NOMO-1 (cell line): ENCODE data around the gene JAG2.

Experiments used
- DNase-seq, 2 experiments: peaks; one replicate each; lab custom pipeline; 2025; ENCODE audit not compliant: unreplicated experiment in 2 of 2; lab: John Stamatoyannopoulos, UW

The JAG2 gene

GRCh38 chr14:105153331-105153731 is 15.2 kb downstream of the JAG2 start:
- no peak for DNase-seq

DNA sequence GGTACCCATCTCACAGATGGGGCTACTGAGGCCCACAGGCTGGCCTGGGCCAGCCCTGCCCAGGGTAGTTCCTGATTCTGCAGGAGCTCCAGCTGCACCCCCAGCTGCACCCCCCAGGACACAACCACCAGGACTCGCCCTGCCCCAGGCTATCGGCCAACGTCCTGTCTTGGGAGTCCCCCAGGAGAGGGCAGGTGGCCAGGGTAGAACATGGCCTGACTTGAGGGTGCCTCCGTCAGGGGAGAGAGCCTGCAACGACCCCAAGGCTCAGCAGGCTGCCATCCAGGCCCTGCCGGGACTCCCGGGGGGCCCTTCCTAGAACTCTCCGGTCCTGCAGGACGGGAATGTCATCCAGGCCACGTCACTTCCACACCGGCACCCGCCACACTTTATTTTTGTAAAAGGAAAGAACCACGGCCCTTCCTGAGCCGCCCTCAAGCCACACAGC is 15.8 kb downstream of the JAG2 start:
- no peak for DNase-seq

- DNase-seq: no peak
Observed at GRCh38 chr14:105151838-105152793, 16.5 kb downstream of the JAG2 start.

- no peak for DNase-seq
Observed at GRCh38 chr14:105151084-105151837, 17.3 kb downstream of the JAG2 start.

DNA sequence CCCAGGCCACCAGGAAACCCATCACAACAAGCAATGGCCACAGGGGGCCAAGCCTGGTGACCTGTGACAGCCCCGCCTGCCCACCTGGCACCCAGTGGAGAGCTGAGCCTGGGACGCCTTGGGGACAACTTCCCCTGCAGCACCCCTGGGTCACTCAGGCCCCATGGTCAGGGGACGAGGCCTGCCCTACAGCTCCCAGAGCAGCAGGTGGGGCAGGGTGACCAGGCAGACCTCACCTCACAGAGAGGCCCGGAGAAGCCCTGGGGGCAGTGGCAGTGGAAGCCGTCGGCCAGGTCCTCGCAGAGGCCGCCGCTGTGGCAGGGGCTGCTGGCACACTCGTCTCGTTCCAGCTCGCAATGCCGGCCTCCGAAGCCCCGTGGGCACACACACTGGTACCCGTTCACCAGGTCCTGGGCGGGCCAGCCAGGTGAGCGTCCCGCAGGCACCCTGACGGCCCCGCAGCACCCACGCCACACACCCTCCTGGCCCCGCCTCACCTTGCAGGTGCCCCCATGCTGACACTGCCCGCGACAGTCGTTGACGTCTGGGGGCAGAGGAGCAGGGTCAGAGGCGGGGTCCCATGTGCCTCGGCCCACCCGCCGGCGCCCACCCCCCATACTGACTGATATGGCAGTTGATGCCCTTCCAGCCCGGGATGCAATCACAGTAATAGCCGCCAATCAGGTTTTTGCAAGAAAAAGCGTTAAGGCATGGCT is 18.1 kb downstream of the JAG2 start:
- no peak for DNase-seq

DNA sequence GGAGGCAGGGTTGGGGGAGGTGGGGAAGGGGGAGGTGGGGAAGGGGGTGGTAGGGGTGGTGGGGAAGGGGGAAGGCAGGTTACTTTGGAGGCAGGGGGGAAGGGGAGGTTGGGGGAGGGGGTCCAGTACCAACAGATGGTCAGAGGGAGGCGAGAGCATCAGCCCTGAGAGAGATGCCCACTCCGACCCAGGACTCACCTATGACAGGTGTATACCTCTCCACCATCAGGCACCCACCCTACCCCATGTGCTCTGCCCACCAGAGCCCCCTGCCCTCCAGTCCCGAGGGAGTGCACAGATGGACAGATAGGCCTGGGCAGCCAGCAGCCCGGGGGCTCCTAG is 18.6 kb downstream of the JAG2 start:
- DNase-seq: no peak

- no peak for DNase-seq
Observed at GRCh38 chr14:105149146-105149781, 19.3 kb downstream of the JAG2 start.

GRCh38 chr14:105148604-105149145 is 19.9 kb downstream of the JAG2 start:
- no peak for DNase-seq

GRCh38 chr14:105147671-105148603 is 20.6 kb downstream of the JAG2 start:
- DNase-seq: no peak

GRCh38 chr14:105146976-105147635 is 21.5 kb downstream of the JAG2 start:
- no peak for DNase-seq

DNA sequence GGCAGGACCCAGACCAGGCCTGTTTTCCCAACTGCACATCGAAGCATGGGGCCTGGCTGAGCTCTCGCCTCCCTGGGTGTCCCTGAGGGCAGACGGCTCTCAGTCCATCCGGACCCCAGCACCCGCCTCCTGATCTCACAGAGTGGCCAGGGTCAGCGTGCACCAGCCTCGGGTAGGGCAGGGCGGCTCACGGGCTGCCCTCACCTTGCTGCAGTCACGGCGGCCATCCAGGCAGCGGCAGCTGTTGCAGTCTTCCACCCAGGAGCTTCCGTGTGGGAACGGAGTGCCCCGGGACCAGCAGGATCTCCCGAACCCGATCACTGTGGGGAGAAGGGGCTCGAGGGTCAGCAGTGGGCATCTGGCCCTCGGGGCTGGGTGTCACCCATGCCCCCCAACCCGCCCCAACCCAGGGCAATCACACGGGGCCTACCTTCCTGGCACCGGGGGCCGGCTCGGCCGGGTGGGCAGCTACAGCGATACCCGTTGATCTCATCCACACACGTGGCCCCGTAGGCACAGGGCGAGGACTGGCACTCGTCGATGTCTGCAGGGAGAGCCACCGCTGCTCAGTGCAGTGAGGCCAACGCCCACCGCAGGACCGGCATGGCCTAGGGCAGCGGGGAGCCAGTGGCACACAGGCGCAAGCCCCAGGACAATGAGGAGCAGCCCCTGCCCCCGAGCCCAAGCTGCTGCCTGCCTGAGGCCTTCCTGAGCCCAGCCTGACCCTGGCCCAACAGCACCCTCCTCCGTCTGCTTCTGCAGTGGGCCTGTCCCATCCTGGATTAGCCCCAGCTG is 22.2 kb downstream of the JAG2 start:
- DNase-seq: no peak

GRCh38 chr14:105145381-105146180 is 23.0 kb downstream of the JAG2 start:
- DNase-seq: no peak

- DNase-seq: no peak
Observed at GRCh38 chr14:105144666-105145380, 23.8 kb downstream of the JAG2 start.

- DNase-seq: no peak
Observed at GRCh38 chr14:105144026-105144665, 24.4 kb downstream of the JAG2 start.

DNA sequence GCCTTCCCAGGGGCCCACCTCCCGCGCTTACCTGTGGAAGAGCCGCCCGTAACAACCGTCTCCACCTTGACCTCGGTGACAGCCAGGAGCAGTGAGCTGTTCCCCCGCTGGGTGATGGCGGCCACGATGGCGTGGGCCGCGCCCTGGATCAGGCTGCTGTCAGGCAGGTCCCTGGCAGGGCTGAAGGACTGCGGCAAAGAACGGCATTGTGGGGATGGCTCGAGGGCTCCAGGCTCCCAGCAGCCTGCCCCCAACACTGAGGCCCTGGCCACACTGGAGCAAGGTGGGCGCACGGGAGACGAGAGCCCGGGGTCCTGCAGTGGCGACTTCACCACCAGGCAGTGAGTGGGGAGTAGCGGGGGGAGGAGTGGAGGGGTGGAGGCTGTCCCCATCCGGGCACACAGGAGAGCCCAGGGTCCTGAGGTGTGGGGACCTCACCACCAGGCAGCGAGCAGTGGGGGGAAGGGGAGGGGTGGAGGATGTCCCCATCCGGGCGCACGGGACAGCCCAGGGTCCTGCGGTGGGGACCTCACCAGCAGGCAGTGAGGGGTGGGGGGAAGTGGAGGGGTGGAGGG is 25.0 kb downstream of the JAG2 start:
- no peak for DNase-seq
